ENCODE data around the gene CTAG1A.
"Not testable (repeated sequence)": the region's sequence is repeated elsewhere in the genome, so short reads cannot be mapped to it uniquely, and the experiment has no call there.

The CTAG1A gene

GRCh38 chrX:154584585-154585183 is at the start of gene CTAG1A:
Gene CTAG1A, plus strand, starts transcription at chrX:154585133. Its CDS starts 74 bp downstream, at chrX:154585207.
- not testable (repeated sequence) for DNase-seq

GRCh38 chrX:154535892-154536291 is 49.0 kb upstream of the CTAG1A start:
- no peak for DNase-seq

- no peak for DNase-seq
Observed at GRCh38 chrX:154539077-154539476, 45.9 kb upstream of the CTAG1A start.

GRCh38 chrX:154540365-154540764 is 44.6 kb upstream of the CTAG1A start:
- not testable (repeated sequence) for DNase-seq

GRCh38 chrX:154540897-154541535 is 43.9 kb upstream of the CTAG1A start:
- no peak for DNase-seq

- no peak for DNase-seq
Observed at GRCh38 chrX:154541589-154541895, 43.4 kb upstream of the CTAG1A start.

- DNase-seq: peak; percentile 94
Observed at GRCh38 chrX:154541896-154542722, 42.8 kb upstream of the CTAG1A start.

GRCh38 chrX:154542723-154543424 is 42.1 kb upstream of the CTAG1A start:
- DNase-seq: no peak

GRCh38 chrX:154545673-154546274 is 39.2 kb upstream of the CTAG1A start:
- no peak for DNase-seq

GRCh38 chrX:154546354-154547244 is 38.3 kb upstream of the CTAG1A start, which contains the start of gene G6PD:
Gene G6PD, minus strand, starts transcription at chrX:154546846. Its CDS starts 691 bp downstream, at chrX:154546155.
- DNase-seq: peak; percentile 64

GRCh38 chrX:154547245-154548027 is 37.5 kb upstream of the CTAG1A start, which contains the start of gene IKBKG:
Gene IKBKG, plus strand, starts transcription at chrX:154547620. Its CDS starts 4,383 bp downstream, at chrX:154552003.
- DNase-seq: peak; percentile 89

GRCh38 chrX:154548028-154548316 is 37.0 kb upstream of the CTAG1A start:
- DNase-seq: no peak

- no peak for DNase-seq
Observed at GRCh38 chrX:154549766-154550165, 35.2 kb upstream of the CTAG1A start.

GRCh38 chrX:154552112-154552806 is 32.7 kb upstream of the CTAG1A start:
- not testable (repeated sequence) for DNase-seq

GRCh38 chrX:154558060-154558690 is 26.8 kb upstream of the CTAG1A start:
- DNase-seq: not testable (repeated sequence)

- DNase-seq: not testable (repeated sequence)
Observed at GRCh38 chrX:154558896-154559295, 26.0 kb upstream of the CTAG1A start.

GRCh38 chrX:154560326-154560725 is 24.6 kb upstream of the CTAG1A start:
- not testable (repeated sequence) for DNase-seq

GRCh38 chrX:154562295-154562694 is 22.6 kb upstream of the CTAG1A start:
- not testable (repeated sequence) for DNase-seq

GRCh38 chrX:154570361-154570760 is 14.6 kb upstream of the CTAG1A start:
- not testable (repeated sequence) for DNase-seq

- not testable (repeated sequence) for DNase-seq
Observed at GRCh38 chrX:154573061-154573460, 11.9 kb upstream of the CTAG1A start.
